Ascending aorta (tissue), 2 donors: ENCODE data around the gene ELFN1. TPM values are rescaled to one million over a fixed set of nuclear protein-coding genes. Genes with fewer than 3 reads are reported as not detected.

Experiments
- DNase-seq, 2 donors: peaks; one replicate each; pipeline ENCODE4 v3.0.0-alpha.2; 2019; ENCODE audit warnings: low spot score in 2 of 2
- H3K27ac ChIP-seq, 2 donors: fragments of 200-600 bp; sonication (generic); one replicate each; pipeline ENCODE4 v1.5.1; 2016 to 2017; ENCODE audit warnings: mild to moderate bottlenecking in 1 of 2
- H3K27me3 ChIP-seq: fragments of 200-600 bp; sonication (generic); one replicate; pipeline ENCODE4 v1.5.1; 2017
- H3K36me3 ChIP-seq, 2 donors: fragments of 200-600 bp; sonication (generic); one replicate each; pipeline ENCODE4 v1.5.1; 2016
- H3K4me1 ChIP-seq, 2 donors: fragments of 200-600 bp; sonication (generic); one replicate each; pipeline ENCODE4 v1.5.1; 2016 to 2017; ENCODE audit warnings: mild to moderate bottlenecking in 1 of 2
- H3K4me3 ChIP-seq, 2 donors: fragments of 200-600 bp; sonication (generic); one replicate each; pipeline ENCODE4 v1.5.1; 2016 to 2017; ENCODE audit warnings: mild to moderate bottlenecking in 1 of 2
- H3K9me3 ChIP-seq, 2 donors: fragments of 200-600 bp; sonication (generic); one replicate each; pipeline ENCODE4 v1.5.1; 2016
- intact Hi-C: fragments of 100-400 bp; cut with DNase I; formaldehyde crosslinking; loops from one replicate; pipeline ENCODE4 v1.15.1; 2023
- total RNA-seq: library from RNA; depleted of rRNA; stranded (reverse); fragments of >200 nt; gene quantifications from one replicate; pipeline ENCODE4 v1.1.0, GENCODE V29; 2016
- TF ChIP-seq, protein P1 (sequence below), 3 experiments: fragments of 200-600 bp in 2 of 3; fragments of 450-650 bp in 1 of 3; sonication (generic) in 2 of 3; IDR thresholded peaks; one replicate each; pipeline ENCODE4 v1.5.1; 2016 to 2019; ENCODE audit warnings: antibody characterized with exemption in 3 of 3, mild to moderate bottlenecking in 1 of 3, moderate library complexity in 1 of 3

Gene ELFN1
- total RNA-seq, 1 donor from 2014 or later: 7.3 TPM

DNA sequence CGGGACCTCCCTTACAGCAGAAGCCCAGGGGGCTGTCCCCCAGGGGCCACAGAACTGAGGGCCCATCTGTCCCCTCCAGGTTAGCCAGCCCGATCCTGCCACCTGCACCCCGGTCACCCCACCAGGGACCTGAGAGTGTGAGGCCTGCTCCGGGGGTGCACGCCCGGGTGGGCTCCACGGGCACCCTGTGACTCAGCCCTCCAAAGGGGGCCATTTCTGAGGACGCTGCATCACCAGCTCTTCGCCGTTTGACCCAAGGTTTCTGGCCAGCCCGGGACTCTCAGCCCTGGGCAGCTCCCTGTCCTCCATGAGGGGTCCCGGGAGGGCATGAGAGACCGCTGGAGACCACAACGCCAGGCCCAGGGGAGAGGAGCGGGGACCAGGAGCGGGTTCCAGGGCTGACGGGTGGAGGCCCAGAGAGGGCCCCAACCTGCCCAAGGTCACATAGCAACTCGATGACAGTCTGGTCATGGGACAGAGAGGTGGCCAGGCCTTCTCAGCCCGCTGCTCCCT, 79.3 kb downstream of the ELFN1 start:
- no peak overlapping the region for H3K27ac ChIP-seq
- intact Hi-C loops: no loop called here
- H3K4me1 ChIP-seq: no peaks in the 10 kb centered on the region
- no peak for DNase-seq
- H3K4me3 ChIP-seq: no peak overlapping the region
- H3K27me3 ChIP-seq: no peaks in the 10 kb centered on the region
- TF ChIP-seq, protein P1, sequence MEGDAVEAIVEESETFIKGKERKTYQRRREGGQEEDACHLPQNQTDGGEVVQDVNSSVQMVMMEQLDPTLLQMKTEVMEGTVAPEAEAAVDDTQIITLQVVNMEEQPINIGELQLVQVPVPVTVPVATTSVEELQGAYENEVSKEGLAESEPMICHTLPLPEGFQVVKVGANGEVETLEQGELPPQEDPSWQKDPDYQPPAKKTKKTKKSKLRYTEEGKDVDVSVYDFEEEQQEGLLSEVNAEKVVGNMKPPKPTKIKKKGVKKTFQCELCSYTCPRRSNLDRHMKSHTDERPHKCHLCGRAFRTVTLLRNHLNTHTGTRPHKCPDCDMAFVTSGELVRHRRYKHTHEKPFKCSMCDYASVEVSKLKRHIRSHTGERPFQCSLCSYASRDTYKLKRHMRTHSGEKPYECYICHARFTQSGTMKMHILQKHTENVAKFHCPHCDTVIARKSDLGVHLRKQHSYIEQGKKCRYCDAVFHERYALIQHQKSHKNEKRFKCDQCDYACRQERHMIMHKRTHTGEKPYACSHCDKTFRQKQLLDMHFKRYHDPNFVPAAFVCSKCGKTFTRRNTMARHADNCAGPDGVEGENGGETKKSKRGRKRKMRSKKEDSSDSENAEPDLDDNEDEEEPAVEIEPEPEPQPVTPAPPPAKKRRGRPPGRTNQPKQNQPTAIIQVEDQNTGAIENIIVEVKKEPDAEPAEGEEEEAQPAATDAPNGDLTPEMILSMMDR (IDR thresholded peaks at IDR 0.05): no peak
- H3K9me3 ChIP-seq: no peaks in the 10 kb centered on the region
- H3K36me3 ChIP-seq: no peaks in the 10 kb centered on the region

DNA sequence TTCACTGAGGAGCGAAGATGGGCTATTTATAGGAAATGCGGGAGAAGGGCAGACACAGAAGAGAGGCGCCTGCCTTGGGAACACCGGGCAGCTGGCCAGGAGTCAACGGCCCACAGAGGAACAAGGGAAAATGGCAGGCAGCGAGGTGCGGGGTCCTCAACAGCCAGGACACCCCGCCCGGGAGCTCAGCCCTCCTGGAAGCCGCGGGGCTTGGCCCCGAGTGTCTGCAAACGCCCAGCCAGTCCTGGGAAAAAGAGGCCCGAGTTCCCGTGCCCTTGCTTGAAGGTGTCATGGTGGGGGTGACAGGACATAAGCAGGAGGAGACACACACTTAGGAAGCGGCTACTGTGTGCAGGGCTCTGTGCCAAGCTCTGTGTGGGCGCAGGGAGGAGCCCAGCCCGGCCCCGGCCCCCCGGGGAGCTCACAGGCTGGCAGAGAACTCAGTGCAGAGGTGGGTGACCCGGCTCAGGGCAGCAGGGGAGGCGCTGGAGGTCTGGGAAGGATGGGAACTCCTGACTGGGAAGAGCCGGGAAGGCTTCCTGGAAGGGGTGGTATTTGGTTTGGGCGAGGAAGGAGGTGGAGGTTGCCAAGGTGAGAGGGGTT, 79.9 kb downstream of the ELFN1 start:
- TF ChIP-seq, protein P1 (IDR thresholded peaks at IDR 0.05): no peak
- Histone ChIP-seq H3K9me3 (no peaks in the 10 kb centered on the region), H3K27me3 (no peaks in the 10 kb centered on the region), H3K4me1 (no peaks in the 10 kb centered on the region), H3K4me3 (no peak overlapping the region), H3K27ac (no peak overlapping the region), H3K36me3 (no peaks in the 10 kb centered on the region)
- no peak for DNase-seq
- intact Hi-C loops: no loop called here

DNA sequence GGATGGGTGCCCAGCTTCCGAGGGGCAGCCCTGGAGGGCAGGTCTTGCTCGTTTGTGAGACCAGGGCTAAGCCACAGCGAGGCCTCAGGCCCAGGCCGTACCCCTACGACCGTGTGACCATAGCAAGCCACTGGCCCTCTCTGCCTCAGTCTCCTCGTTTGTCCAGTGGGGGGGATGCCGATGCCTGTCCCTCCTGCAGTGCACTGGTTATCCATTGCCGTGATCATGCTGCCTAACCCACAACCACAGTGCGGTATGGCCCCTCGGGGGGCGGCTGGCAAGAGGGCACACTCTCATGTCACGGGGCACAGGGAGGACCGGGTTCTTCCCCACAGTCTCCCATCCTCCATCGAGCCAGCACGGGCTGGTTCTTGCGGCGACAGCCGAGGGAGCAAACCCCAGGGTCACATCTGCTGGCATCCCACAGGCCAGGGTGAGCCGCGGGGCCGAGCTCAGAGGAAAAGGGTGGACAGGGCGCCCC, 80.5 kb downstream of the ELFN1 start:
- Histone ChIP-seq H3K4me1 (no peaks in the 10 kb centered on the region), H3K27ac (no peak overlapping the region), H3K36me3 (no peaks in the 10 kb centered on the region), H3K9me3 (no peaks in the 10 kb centered on the region), H3K4me3 (no peak overlapping the region), H3K27me3 (no peaks in the 10 kb centered on the region)
- TF ChIP-seq, protein P1 (IDR thresholded peaks at IDR 0.05): no peak
- intact Hi-C loops: no loop called here
- DNase-seq: no peak

DNA sequence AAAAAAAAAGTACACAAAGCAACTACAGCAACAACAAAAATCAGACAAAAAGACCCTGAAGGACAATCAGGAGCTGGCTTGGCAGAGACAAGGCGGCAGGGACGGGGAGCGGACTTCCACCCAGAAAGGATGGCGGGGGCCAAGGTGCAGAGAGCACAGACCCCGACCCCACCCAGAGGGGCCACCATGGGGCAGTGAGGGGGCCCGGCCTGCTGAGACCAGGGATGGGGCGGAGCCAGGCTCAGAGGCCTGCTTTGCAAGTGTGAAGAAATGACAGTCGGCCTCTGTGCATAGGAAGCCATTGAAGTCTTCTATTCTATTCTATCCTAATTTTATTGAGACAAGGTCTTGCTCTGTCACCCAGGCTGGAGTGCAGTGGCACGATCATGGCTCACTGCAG, 82.0 kb downstream of the ELFN1 start:
- H3K4me3 ChIP-seq: no peak overlapping the region
- TF ChIP-seq, protein P1 (IDR thresholded peaks at IDR 0.05): no peak
- intact Hi-C loops: no loop called here
- no peaks in the 10 kb centered on the region for H3K4me1 ChIP-seq
- DNase-seq: no peak
- no peaks in the 10 kb centered on the region for H3K27me3 ChIP-seq
- no peaks in the 10 kb centered on the region for H3K9me3 ChIP-seq
- no peak overlapping the region for H3K27ac ChIP-seq
- no peaks in the 10 kb centered on the region for H3K36me3 ChIP-seq

DNA sequence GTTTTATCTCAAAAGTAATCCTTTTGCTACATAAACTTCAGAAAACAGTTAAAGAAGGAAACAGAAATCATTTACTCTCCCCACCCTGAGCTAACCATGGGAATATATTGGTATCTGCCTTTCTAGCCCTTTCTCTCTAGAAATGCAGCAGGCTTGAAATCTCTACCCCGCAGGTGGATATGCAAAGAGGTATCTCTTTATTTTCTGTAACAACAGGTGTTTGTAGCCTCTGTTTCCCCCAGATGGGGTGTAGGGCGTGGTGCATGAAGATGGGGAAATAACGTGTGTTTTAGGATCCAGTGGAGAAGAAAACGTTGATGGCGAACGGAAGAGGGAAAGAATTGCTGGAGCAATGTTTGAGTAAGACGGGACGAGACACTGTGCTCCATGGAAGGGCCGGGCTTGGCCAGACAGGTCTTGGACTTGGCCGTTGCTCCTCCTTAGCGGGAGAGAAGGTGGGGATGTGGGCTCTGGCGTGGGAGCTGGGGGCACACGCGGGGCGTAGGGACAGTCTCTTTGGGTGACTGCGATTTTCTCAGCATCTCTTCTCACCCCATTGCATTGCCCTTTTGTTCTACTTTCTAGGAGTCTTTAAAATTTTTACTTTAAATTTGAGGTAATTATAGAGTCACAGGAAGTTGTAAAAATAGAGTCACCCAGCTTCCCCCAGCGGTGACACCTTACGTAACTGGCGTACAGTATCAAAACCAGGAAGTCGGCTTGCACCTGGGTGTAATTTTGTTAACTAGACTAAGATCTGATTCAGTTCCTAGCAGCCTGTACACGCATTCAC, 82.9 kb downstream of the ELFN1 start:
- TF ChIP-seq, protein P1 (IDR thresholded peaks at IDR 0.05): no peak
- intact Hi-C loops: no loop called here
- no peak for DNase-seq

More for the DNA sequence above, 82.9 kb downstream of the ELFN1 start:
- Histone ChIP-seq H3K36me3 (no peaks in the 10 kb centered on the region), H3K4me3 (no peak overlapping the region), H3K27me3 (no peaks in the 10 kb centered on the region), H3K9me3 (no peaks in the 10 kb centered on the region), H3K27ac (no peak overlapping the region), H3K4me1 (no peaks in the 10 kb centered on the region)
